LHCN-M2 (cell line): Measurements from ENCODE around the gene RELL1. TPM values are rescaled to one million over a fixed set of nuclear protein-coding genes. Genes with fewer than 3 reads are reported as not detected.

Experiments
- DNase-seq: peaks from one replicate; pipeline ENCODE4 v3.0.0-alpha.2; 2012; ENCODE audit warnings: low read depth
- polyA plus RNA-seq: library from polyadenylated mRNA; unstranded; fragments of >200 nt; gene quantifications from one replicate; pipeline ENCODE4 v1.2.1, GENCODE V29; 2012; ENCODE audit warnings: missing spikeins
- total RNA-seq: library from RNA; depleted of rRNA; stranded (reverse); fragments of >200 nt; gene quantifications from 2 replicates; pipeline ENCODE4 v1.2.3, GENCODE V29; 2014; rRNA removed

RELL1 gene, protein sequence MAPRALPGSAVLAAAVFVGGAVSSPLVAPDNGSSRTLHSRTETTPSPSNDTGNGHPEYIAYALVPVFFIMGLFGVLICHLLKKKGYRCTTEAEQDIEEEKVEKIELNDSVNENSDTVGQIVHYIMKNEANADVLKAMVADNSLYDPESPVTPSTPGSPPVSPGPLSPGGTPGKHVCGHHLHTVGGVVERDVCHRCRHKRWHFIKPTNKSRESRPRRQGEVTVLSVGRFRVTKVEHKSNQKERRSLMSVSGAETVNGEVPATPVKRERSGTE
- 40.7 and 47.1 TPM in 2 replicates for total RNA-seq
- polyA plus RNA-seq = 4.9 TPM

DNA sequence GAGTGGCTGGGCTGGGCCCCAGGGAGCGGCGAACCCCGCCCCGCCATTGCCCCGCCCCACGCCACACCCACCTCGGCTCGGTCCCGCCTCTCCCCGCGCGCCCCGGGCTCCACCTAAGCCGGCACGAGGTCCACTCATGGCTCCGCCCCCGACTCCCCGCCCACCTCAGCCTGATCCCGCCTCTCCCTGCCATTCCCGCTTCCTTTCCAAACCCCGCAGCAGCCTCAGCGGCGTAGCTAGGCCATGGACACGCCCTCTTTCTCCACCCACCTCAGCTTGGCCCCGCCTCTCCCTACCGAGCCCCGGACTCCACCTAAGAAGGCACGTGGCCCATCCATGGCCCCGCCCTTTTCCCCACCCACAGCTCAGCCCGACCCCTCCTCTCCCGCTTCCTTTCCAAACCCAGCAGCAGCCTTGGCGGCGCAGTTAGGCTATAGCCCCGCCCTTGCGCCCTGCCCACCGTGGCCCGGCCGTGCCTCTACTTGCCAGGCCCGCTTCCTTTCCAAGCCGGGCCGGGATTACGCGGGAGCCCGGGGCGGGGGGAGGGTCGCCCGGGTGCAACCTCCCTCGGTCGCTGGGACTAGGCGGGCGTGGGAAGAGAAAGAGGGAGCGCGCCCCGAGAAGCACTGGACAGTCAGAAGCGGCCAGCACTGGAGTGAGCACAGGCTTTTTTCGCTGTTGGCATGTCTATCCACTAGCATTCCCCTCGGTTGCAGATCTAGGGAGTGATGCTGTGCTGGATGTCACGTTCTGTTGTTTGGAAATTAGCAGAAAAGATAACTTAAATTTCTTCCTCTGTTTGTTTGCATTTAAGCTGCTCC lies at the start of gene RELL1:
Gene RELL1 (minus strand): TSS at position 4 of the 821 bp plus-strand sequence. CDS start 89 bp downstream, outside the sequence.
- peak; percentile 99 for DNase-seq

DNA sequence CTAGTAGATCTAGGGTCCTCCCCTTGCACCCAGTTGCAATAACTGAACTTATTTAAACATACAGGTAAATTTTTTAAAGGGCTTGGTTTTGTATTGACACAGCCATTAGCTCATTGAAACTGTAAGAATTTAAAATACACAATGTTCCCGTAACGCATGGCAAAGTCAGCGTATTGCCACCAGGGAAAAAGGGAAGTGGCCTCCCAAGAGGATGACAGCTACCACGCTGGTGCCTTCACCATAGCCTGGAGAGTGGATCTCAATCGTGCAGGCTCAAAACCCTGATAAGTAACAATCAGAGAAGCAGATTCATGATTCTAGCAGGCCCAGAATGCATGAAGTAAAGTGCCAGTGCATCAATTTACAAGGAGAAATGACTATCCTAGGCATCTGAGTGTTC lies 49.4 kb upstream of the RELL1 start:
- no peak for DNase-seq

DNA sequence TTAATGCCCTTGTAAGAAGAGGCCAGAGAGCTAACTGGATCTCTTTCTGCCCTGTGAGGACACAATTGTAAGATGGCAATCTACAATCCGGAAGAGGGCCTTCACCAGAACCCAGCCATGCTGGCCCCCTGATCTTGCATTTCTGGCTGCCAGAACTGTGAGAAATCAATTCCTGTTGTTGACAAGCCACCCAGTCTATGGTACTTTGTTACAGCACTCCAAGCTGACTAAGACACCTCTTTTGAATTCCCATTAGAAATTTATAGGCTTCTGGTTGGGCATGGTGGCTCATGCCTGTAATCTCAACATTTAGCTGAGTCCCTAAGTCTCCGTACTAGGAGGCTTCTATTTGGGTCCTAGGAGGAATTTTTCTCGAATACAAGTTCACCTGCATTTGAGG lies 48.8 kb upstream of the RELL1 start:
- no peak for DNase-seq

DNA sequence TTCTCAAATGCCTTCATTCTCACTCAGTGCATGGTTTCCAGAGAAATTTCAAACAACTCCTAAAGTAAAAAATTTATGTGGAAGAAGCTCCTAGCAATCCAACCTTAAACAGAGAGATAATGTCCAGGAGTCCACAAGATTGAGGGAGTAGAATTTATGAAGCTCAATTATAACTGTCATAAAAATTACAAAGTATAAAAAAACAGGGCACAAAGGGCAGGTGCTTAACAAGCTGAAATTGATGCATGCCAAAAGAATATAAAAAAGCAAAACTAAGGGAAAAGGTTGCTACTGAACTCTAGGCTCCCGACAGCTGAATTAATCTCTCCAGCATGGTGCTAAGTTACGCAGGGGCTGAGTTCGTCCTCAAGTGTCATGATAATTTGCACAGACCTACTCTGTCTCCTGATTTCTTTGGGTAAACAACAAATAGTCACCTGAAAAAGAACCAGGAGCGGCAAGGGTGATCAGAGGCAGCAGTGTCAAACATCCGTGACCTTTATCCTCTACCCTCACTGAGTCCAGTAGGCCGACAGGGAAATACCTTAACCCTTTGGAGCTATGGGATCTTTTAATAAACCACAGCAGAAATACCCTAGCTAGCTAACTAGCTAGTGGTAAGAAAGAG lies 47.2 kb upstream of the RELL1 start:
- DNase-seq = no peak

DNA sequence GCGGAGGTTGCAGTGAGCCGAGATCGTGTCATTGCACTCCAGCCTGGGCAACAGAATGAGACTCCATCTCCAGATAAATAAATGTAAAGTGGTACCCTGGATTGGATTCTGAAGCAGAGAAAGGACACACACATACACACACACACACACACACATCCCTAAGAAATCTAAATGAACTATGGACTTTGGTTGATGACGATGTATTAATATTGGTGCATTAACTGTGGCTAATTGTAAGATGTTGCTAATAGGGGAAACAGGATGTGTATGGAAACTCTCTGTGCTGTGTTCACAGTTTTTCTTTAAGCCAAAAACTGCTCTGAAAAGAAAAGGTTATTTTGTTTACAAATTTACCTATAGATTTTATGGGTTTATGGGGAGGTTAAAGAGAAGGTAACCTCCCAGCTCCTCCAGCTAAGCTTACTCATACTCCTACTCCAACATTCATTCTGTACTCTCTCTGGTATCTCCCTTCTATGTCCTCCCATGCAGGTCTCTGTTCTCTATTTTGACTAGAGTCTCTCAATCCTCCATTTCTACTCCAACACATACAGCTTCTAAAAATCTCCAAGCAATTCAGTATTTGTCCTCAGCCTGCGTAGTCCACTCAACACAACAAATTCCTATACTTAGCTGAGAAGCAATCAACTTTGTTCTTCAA lies 46.5 kb upstream of the RELL1 start:
- DNase-seq = no peak

DNA sequence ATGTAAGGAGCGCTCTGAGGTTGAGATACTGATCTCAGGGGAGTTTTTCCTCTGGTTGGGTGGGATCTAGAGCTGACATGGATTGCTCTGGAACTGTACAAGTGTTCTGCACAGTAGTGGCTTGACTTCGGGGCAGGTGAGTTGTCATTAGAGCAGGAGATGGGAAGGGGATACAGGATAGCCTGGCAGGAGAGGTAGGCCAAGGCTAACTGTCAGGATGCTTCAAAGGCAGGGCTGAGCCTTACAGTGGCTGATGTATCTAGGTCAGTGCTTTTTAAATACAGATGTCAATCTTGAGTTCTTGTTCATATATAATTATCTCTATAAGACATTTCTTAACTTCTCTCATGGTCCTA lies 43.5 kb upstream of the RELL1 start:
- DNase-seq = no peak

DNA sequence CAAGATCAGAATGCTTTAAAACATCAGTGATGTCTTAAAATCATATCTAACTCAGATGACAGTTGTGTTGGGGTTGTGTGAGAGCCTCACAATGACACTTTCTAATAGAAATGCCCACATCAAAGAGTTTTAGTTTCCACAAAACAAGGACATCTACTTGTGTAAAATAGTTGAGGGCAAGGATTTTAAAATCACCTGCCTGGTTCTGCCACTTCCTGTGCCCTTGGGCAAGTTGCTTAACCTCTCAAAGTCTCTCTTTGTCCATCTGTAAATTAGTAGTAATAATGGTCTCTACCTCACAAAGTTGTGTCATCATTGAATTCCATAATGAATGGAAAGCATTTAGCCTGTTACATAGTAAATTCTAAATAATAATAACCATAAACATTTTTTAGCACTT lies 41.9 kb upstream of the RELL1 start:
- no peak for DNase-seq

DNA sequence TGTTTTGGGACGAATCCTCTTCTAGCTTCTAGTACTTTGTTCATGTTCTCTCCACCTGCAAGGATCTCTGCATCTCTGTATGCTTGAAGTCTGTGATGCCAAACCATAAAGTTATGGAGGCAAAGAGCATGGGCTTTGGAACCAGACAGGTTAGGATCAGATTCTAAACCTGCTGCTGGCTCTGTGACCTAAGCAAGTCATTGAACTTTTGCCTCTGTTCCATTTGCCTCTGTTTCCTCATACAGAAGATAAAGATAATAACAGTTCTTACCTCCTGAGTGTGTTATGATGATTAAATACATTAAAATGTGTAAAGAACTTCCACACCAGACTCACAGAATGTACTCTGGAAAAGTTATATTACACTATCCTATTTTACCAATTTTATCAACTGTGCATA lies 41.5 kb upstream of the RELL1 start:
- DNase-seq = no peak

DNA sequence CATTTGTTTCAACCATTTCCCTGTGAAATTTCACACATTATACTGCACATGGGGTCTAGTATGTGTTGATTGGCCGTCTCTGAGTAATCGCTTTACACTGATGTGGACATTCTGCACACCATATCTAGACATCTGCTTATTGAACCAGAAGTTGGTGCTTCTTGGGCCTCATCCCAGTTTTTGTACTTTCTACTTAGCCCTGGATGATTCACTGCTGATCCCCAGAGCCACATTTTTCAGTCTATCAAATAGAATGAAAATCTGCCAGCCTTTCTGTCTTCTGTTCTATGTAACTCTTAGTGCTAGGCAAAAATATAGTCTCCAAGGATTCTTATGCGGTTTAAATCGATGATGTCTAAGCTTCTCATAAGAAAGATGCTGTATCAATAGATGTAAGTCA lies 40.5 kb upstream of the RELL1 start:
- DNase-seq = peak; percentile 74

DNA sequence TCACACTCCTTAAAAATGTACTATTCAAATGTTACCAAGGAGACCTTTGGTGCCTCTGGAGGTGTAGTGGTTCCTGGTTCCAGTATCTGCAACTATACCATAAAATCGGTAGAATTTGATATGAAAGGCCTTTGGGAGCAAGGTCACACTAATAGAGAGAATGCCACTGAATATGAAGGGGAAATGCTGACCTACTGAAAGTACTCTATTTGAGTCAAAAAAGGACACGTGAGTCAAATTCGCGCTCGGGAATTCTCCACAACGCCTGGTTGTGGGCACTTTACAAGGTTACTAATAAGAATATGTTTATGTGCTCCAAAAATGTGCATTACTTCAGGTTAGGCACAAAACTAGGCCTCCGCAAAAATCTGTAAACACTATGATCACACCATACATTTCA lies 39.5 kb upstream of the RELL1 start:
- no peak for DNase-seq

DNA sequence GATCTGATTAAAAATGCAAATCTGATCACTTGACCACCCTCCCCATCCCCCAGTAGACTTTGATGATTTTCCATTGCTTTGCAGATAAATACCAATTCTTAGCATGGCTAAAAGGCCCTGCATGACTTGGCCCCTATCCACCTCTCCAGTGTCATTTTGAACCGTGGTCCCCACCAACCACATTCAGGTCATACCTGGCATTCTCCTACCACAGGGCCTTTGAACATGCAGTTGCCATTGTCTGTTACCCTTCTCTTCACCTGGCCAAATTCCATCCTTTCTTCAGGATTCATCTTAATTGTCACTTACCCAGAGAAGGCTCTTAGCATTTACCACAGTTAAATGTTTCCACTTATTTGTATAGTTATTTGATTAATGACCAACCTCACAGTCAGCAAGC lies 36.9 kb upstream of the RELL1 start:
- DNase-seq = no peak

DNA sequence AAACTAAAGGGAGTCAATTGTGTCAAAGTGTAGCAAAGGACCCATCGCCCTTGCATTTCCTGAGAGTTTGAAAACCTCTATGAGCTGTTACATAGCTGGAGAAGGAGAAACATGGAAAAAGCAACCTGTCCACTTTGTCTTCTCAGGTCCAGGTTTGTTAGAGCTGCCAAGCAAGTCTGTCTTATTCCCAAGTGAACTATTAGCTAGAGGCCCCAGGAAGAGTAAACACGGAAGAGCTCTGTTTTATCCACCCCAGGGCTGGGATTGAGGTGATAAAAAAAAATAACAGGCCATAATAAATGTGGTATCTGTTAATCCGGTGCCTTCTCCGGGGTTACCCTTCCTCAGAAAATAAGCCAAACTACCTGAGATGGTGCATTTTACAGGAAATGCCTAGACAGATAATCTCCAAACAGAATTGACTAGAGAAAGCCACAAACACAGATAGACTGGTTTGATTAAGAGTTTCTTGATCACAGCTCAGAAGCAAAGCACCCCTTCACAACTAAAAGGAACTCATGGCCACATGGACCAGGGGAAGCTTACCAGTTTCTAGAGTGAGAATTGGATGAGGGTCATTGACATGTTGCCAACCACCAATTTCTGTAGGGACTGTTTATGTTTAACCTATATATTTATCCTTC lies 35.9 kb upstream of the RELL1 start:
- no peak for DNase-seq

DNA sequence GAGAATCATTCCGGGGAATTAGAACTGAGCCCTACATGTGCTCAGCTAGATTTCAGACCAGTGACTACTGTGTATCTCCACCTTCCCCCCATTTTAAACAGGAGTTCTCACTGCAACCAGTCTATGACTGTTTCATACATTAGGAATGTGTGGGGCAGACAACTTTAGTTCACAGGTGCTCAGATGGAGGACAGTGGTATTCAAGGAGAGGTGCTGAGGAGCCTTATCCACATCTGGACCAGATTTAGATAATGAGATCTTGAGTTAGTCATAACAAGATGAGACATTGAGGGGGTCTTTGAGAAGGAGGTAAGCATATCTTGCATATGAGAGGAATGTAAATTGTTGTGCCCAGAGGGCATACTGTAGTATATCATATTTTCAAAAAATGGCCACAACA lies 32.8 kb upstream of the RELL1 start:
- no peak for DNase-seq

DNA sequence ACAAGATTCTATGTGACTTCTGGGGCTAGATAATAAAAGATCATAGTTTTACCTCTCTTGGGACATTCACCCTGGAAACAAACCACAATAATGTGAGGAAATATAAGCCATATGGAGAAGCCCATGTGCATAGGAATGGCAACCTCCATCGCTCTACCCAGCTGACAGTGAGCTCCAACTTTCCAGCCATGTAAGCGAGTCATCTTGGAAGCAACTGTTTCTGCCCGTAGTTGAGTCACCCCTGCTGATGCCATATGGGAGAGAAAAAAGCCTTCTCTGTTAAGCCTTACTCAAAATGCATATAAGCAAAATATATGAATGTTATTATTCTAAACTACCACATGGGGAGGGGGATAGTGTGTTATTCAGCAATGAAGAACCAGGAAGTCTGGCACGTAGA lies 31.4 kb upstream of the RELL1 start:
- DNase-seq = peak; percentile 84

DNA sequence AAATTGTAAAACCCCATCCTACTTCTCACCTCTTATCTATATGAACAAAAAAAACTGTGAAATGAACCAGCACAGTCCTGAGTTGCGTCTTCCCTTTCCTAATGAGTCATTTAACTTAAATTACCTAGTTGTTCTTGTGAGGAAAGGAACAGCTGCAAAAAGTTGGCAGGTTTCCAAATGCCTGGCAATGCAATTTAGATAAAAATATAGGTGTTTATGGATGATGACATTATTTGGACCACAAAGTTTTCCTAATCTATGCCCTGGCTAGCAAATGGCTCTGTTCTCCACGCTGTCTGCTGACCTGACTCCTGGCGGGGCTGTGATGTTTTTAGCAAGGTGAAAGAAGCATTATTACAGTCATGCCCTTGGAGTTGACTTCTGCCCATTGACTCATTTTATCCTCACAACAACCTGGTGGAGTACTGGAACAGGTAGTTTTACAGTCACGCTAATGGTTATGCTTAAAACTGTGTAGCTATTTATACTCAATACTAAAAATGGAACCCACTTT lies 29.8 kb upstream of the RELL1 start:
- DNase-seq = peak; percentile 82

DNA sequence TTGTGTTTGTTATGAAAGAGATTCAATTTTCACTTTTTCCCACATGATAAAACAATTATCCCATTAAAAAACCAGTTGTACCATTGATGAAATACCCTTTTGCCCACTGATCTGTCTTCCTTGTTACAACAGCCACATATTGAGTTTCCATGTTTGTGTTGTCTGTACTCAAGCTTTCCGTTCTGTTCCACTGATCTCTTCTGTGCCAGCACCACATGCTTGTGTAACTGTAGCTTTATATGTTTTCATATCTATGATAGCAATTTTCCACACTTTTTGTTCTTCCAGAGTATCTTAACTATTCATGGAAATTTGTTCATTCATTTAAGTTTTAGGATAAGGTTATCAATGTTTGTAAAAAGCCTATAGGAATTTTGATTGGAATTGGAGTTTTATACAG lies 24.3 kb upstream of the RELL1 start:
- DNase-seq = no peak

DNA sequence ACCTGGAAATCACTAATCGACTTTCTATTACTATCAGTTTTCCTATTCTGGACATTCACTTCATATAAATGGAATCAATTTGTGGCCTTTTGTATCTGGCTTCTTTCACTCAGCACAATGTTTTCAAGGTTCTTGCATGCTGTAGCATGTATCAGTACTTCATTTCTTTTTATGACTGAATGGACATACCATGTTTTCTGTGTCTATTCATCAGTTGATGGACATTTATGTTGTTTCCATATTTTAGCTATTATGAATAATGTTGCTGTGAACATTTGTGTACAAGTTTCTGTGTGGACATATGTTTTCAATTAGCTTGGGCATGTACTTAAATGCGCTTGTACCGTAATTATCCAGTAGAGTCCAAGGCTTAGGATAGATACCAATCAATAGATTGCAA lies 19.9 kb upstream of the RELL1 start:
- DNase-seq = no peak

DNA sequence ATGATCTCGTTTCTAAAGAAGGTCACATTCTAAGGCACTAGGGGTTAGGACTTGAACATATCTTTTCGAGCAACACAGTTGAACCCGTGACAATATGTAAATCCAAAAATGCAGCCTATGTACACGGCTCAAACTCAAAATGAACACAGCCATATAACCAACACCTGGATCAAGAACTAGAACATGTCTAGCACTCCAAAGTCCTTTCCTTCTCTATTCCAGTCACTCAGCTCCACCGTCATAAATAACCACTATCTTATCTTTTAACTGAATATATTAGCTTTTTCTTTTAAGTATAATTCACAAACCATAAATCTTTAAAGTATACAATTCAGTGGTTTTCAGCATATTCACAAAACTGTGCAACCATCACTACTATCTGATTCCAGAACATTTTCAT lies 19.4 kb upstream of the RELL1 start:
- no peak for DNase-seq

DNA sequence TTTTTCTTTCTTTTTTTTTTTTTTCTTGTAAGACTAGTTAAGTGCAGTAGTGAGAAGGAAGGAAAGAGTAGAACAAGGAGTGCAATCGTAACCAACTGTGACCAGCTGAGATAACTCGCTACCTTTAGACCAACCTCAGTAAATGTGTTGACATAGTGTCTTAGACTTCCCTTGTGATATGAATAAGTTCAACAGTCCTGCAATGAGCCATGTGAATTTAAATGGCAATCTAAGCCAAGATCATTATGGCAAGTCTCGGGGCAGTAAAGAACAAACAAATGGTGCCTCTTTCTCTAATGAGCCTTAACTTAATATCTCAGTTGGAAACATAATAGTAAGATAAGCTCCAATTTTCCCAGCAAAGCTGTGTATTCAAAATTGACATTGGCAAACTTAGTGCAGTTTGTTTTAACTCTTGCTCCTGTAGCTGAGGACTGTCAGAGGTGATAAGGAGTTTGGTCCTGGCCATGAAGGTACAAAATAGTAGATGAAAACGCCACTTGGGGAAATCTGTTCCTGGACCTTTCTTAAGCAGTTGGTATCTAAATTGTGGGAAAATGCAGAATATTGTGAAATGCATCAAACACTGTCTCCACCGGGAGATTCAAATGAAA lies 13.8 kb upstream of the RELL1 start:
- no peak for DNase-seq

DNA sequence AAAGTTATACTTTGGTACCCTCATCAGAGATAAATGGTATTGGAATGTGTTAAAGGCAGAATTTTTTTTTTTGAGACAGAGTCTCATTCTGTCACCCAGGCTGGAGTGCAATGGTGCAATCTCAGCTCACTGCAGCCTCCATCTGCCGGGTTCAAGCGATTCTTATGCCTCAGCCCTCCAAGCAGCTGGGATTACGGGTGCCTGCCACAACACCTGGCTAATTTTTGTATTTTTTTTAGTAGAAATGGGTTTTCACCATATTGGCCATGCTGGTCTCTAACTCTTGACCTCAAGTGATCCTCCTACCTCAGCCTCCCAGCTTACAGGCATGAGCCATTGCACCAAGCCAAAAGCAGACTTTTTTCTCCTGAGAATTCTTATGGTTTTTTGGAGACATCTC lies 11.4 kb upstream of the RELL1 start:
- DNase-seq = no peak
